HEK293 (cell line): ENCODE results near the gene SAMD4B.
A peak's percentile ranks its signal among the peaks of the same experiment; 100 is the strongest.

ENCODE experiments used
- MYNN ChIP-seq: fragments of 450-650 bp; formaldehyde crosslinking; IDR thresholded peaks from 2 replicates; pipeline ENCODE4 v1.5.1; 2016; ENCODE audit warnings: missing biosample characterization, missing genetic modification characterization, borderline replicate concordance
- PBX3 ChIP-seq: sonication (generic); formaldehyde crosslinking; IDR thresholded peaks from 2 replicates; pipeline ENCODE4 v1.8.1; 2022; ENCODE audit warnings: mild to moderate bottlenecking, moderate library complexity, missing genetic modification reagents
- ZBTB26 ChIP-seq: fragments of 450-650 bp; formaldehyde crosslinking; optimal IDR thresholded peaks from 2 replicates; pipeline ENCODE3; 2016; ENCODE audit warnings: missing biosample characterization, mild to moderate bottlenecking, missing genetic modification characterization
- ZNF23 ChIP-seq: fragments of 450-650 bp; formaldehyde crosslinking; IDR thresholded peaks from 2 replicates; pipeline ENCODE4 v1.5.1; 2016; ENCODE audit warnings: missing biosample characterization, missing genetic modification characterization, borderline replicate concordance
- ZNF24 ChIP-seq: fragments of 450-650 bp; formaldehyde crosslinking; IDR thresholded peaks from 2 replicates; pipeline ENCODE4 v1.5.1; 2016; ENCODE audit warnings: missing biosample characterization, missing genetic modification characterization
- ZNF513 ChIP-seq: fragments of 450-650 bp; IDR thresholded peaks from 2 replicates; pipeline ENCODE4 v1.5.1; 2018; ENCODE audit warnings: missing biosample characterization, missing genetic modification characterization
- TF ChIP-seq, protein P1 (sequence below): fragments of 450-650 bp; formaldehyde crosslinking; IDR thresholded peaks from 2 replicates; pipeline ENCODE4 v1.5.1; 2016; ENCODE audit warnings: missing biosample characterization, missing genetic modification characterization
- TF ChIP-seq, protein P2 (sequence below): fragments of 450-650 bp; formaldehyde crosslinking; IDR thresholded peaks from 2 replicates; pipeline ENCODE4 v1.5.1; 2016; ENCODE audit warnings: missing biosample characterization, missing genetic modification characterization
- TF ChIP-seq, protein P3 (sequence below): fragments of 450-650 bp; formaldehyde crosslinking; IDR thresholded peaks from 2 replicates; pipeline ENCODE4 v1.5.1; 2016; ENCODE audit warnings: missing biosample characterization, missing genetic modification characterization, low read depth

GRCh38 chr19:39318071-39318470, 24.1 kb upstream of the SAMD4B start:
- TF ChIP-seq ZBTB26 (tag by site-specific recombination) (peak; percentile 6), PBX3 (CRISPR knock-in tag) (no peak), MYNN (tag by site-specific recombination) (no peak), ZNF24 (tag by site-specific recombination) (no peak), ZNF23 (tag by site-specific recombination) (no peak), ZNF513 (no peak)
- TF ChIP-seq, protein P1, sequence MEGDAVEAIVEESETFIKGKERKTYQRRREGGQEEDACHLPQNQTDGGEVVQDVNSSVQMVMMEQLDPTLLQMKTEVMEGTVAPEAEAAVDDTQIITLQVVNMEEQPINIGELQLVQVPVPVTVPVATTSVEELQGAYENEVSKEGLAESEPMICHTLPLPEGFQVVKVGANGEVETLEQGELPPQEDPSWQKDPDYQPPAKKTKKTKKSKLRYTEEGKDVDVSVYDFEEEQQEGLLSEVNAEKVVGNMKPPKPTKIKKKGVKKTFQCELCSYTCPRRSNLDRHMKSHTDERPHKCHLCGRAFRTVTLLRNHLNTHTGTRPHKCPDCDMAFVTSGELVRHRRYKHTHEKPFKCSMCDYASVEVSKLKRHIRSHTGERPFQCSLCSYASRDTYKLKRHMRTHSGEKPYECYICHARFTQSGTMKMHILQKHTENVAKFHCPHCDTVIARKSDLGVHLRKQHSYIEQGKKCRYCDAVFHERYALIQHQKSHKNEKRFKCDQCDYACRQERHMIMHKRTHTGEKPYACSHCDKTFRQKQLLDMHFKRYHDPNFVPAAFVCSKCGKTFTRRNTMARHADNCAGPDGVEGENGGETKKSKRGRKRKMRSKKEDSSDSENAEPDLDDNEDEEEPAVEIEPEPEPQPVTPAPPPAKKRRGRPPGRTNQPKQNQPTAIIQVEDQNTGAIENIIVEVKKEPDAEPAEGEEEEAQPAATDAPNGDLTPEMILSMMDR, result no peak
- TF ChIP-seq, protein P2, sequence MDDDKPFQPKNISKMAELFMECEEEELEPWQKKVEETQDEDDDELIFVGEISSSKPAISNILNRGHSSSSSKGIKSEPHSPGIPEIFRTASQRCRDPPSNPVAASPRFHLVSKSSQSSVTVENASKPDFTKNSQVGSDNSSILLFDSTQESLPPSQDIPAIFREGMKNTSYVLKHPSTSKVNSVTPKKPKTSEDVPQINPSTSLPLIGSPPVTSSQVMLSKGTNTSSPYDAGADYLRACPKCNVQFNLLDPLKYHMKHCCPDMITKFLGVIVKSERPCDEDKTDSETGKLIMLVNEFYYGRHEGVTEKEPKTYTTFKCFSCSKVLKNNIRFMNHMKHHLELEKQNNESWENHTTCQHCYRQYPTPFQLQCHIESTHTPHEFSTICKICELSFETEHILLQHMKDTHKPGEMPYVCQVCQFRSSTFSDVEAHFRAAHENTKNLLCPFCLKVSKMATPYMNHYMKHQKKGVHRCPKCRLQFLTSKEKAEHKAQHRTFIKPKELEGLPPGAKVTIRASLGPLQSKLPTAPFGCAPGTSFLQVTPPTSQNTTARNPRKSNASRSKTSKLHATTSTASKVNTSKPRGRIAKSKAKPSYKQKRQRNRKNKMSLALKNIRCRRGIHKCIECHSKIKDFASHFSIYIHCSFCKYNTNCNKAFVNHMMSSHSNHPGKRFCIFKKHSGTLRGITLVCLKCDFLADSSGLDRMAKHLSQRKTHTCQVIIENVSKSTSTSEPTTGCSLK (tag by site-specific recombination), result no peak
- TF ChIP-seq, protein P3, sequence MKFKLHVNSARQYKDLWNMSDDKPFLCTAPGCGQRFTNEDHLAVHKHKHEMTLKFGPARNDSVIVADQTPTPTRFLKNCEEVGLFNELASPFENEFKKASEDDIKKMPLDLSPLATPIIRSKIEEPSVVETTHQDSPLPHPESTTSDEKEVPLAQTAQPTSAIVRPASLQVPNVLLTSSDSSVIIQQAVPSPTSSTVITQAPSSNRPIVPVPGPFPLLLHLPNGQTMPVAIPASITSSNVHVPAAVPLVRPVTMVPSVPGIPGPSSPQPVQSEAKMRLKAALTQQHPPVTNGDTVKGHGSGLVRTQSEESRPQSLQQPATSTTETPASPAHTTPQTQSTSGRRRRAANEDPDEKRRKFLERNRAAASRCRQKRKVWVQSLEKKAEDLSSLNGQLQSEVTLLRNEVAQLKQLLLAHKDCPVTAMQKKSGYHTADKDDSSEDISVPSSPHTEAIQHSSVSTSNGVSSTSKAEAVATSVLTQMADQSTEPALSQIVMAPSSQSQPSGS (tag by site-specific recombination), result no peak
